ENCODE measurements around the gene SRA1.

Gene SRA1

GRCh38 chr5:140545606-140546005, 11.7 kb downstream of the SRA1 start:
- Histone ChIP-seq H3K9ac (ENCODE audit: insufficient read length) (no peak overlapping the region), H3K9me3 (ENCODE audit: low read depth, low read length) (no peaks in the 10 kb centered on the region), H3K27ac (no peak overlapping the region), H3K4me3 (no peak overlapping the region), H3K36me3 (ENCODE audit: insufficient read depth, low read length) (peaks cover 48% of the 10 kb centered on the region)
- TF ChIP-seq FOXP2 (optimal IDR thresholded peaks at IDR 0.05; ENCODE audit: control extremely low read depth, extremely low read length, insufficient read depth) (no peak), POLR2AphosphoS5 (IDR thresholded peaks at IDR 0.05; ENCODE audit: borderline replicate concordance, low read depth, low read length) (no peak), EZH2 (IDR thresholded peaks at IDR 0.05) (no peak)
- DNase-seq (ENCODE audit: low read depth, low spot score) = no peak

- H3K4me3 ChIP-seq = no peak overlapping the region
- no peak for TF ChIP-seq FOXP2 (optimal IDR thresholded peaks at IDR 0.05; ENCODE audit: control extremely low read depth, extremely low read length, insufficient read depth)
- H3K9ac ChIP-seq (ENCODE audit: insufficient read length) = no peak overlapping the region
- DNase-seq (ENCODE audit: low read depth, low spot score) = no peak
- no peaks in the 10 kb centered on the region for H3K9me3 ChIP-seq (ENCODE audit: low read depth, low read length)
- H3K36me3 ChIP-seq (ENCODE audit: insufficient read depth, low read length) = peaks cover 48% of the 10 kb centered on the region
- no peak overlapping the region for H3K27ac ChIP-seq
Measured at GRCh38 chr5:140544986-140545385, 12.3 kb downstream of the SRA1 start.

GRCh38 chr5:140542972-140543371, 14.3 kb downstream of the SRA1 start:
- no peak overlapping the region for H3K27ac ChIP-seq
- no peaks in the 10 kb centered on the region for H3K9me3 ChIP-seq (ENCODE audit: low read depth, low read length)
- H3K4me3 ChIP-seq = no peak overlapping the region
- TF ChIP-seq POLR2AphosphoS5 (IDR thresholded peaks at IDR 0.05; ENCODE audit: borderline replicate concordance, low read depth, low read length) (no peak), EZH2 (IDR thresholded peaks at IDR 0.05) (no peak), FOXP2 (optimal IDR thresholded peaks at IDR 0.05; ENCODE audit: control extremely low read depth, extremely low read length, insufficient read depth) (no peak)
- peaks cover 52% of the 10 kb centered on the region for H3K36me3 ChIP-seq (ENCODE audit: insufficient read depth, low read length)
- no peak overlapping the region for H3K9ac ChIP-seq (ENCODE audit: insufficient read length)
- DNase-seq (ENCODE audit: low read depth, low spot score) = no peak

GRCh38 chr5:140540227-140540626, 17.0 kb downstream of the SRA1 start:
- no peak for TF ChIP-seq EZH2 (IDR thresholded peaks at IDR 0.05)
- no peak for TF ChIP-seq FOXP2 (optimal IDR thresholded peaks at IDR 0.05; ENCODE audit: control extremely low read depth, extremely low read length, insufficient read depth)
- TF ChIP-seq POLR2AphosphoS5 (IDR thresholded peaks at IDR 0.05; ENCODE audit: borderline replicate concordance, low read depth, low read length) = no peak
- Histone ChIP-seq H3K9me3 (ENCODE audit: low read depth, low read length) (no peaks in the 10 kb centered on the region), H3K4me3 (no peak overlapping the region), H3K36me3 (ENCODE audit: insufficient read depth, low read length) (peaks cover 72% of the 10 kb centered on the region), H3K9ac (ENCODE audit: insufficient read length) (no peak overlapping the region), H3K27ac (no peak overlapping the region)
- no peak for DNase-seq (ENCODE audit: low read depth, low spot score)

GRCh38 chr5:140524003-140524402, 33.3 kb downstream of the SRA1 start:
- H3K9ac ChIP-seq (ENCODE audit: insufficient read length) = no peak overlapping the region
- H3K36me3 ChIP-seq (ENCODE audit: insufficient read depth, low read length) = peaks cover 46% of the 10 kb centered on the region
- TF ChIP-seq FOXP2 (optimal IDR thresholded peaks at IDR 0.05; ENCODE audit: control extremely low read depth, extremely low read length, insufficient read depth) (no peak), EZH2 (IDR thresholded peaks at IDR 0.05) (no peak), POLR2AphosphoS5 (IDR thresholded peaks at IDR 0.05; ENCODE audit: borderline replicate concordance, low read depth, low read length) (no peak)
- no peak for DNase-seq (ENCODE audit: low read depth, low spot score)
- H3K27ac ChIP-seq = no peak overlapping the region
- no peak overlapping the region for H3K4me3 ChIP-seq
- H3K9me3 ChIP-seq (ENCODE audit: low read depth, low read length) = no peaks in the 10 kb centered on the region

- H3K36me3 ChIP-seq (ENCODE audit: insufficient read depth, low read length) = peaks cover 72% of the 10 kb centered on the region
- H3K4me3 ChIP-seq = no peak overlapping the region
- H3K27ac ChIP-seq = no peak overlapping the region
- H3K9me3 ChIP-seq (ENCODE audit: low read depth, low read length) = no peaks in the 10 kb centered on the region
- no peak overlapping the region for H3K9ac ChIP-seq (ENCODE audit: insufficient read length)
- no peak for TF ChIP-seq POLR2AphosphoS5 (IDR thresholded peaks at IDR 0.05; ENCODE audit: borderline replicate concordance, low read depth, low read length)
- TF ChIP-seq EZH2 (IDR thresholded peaks at IDR 0.05) = no peak
- TF ChIP-seq FOXP2 (optimal IDR thresholded peaks at IDR 0.05; ENCODE audit: control extremely low read depth, extremely low read length, insufficient read depth) = no peak
- DNase-seq (ENCODE audit: low read depth, low spot score) = no peak
Measured at GRCh38 chr5:140513124-140513523, 44.1 kb downstream of the SRA1 start.

- no peak for DNase-seq (ENCODE audit: low read depth, low spot score)
- H3K36me3 ChIP-seq (ENCODE audit: insufficient read depth, low read length) = peaks cover 96% of the 10 kb centered on the region
- no peak for TF ChIP-seq FOXP2 (optimal IDR thresholded peaks at IDR 0.05; ENCODE audit: control extremely low read depth, extremely low read length, insufficient read depth)
Measured at GRCh38 chr5:140509898-140510297, 47.4 kb downstream of the SRA1 start.

GRCh38 chr5:140502834-140503233, 54.4 kb downstream of the SRA1 start:
- H3K9me3 ChIP-seq (ENCODE audit: low read depth, low read length) = no peaks in the 10 kb centered on the region
- no peak overlapping the region for H3K4me3 ChIP-seq
- peaks cover 34% of the 10 kb centered on the region for H3K36me3 ChIP-seq (ENCODE audit: insufficient read depth, low read length)
- H3K27ac ChIP-seq = no peak overlapping the region
- TF ChIP-seq EZH2 (IDR thresholded peaks at IDR 0.05) (no peak), FOXP2 (optimal IDR thresholded peaks at IDR 0.05; ENCODE audit: control extremely low read depth, extremely low read length, insufficient read depth) (no peak), POLR2AphosphoS5 (IDR thresholded peaks at IDR 0.05; ENCODE audit: borderline replicate concordance, low read depth, low read length) (no peak)
- H3K9ac ChIP-seq (ENCODE audit: insufficient read length) = no peak overlapping the region
- DNase-seq (ENCODE audit: low read depth, low spot score) = no peak

More at GRCh38 chr5:140509898-140510297, 47.4 kb downstream of the SRA1 start:
- Histone ChIP-seq H3K9ac (ENCODE audit: insufficient read length) (no peak overlapping the region), H3K9me3 (ENCODE audit: low read depth, low read length) (no peaks in the 10 kb centered on the region), H3K4me3 (no peak overlapping the region), H3K27ac (no peak overlapping the region)

Data from SK-N-MC (cell line).